ENCODE data around the gene MYCBP. TPM values are rescaled to one million over a fixed set of nuclear protein-coding genes. Genes with fewer than 3 reads are reported as not detected.

The MYCBP gene
- total RNA-seq, 1 donor from 2014 or later, result 11.5 TPM

DNA sequence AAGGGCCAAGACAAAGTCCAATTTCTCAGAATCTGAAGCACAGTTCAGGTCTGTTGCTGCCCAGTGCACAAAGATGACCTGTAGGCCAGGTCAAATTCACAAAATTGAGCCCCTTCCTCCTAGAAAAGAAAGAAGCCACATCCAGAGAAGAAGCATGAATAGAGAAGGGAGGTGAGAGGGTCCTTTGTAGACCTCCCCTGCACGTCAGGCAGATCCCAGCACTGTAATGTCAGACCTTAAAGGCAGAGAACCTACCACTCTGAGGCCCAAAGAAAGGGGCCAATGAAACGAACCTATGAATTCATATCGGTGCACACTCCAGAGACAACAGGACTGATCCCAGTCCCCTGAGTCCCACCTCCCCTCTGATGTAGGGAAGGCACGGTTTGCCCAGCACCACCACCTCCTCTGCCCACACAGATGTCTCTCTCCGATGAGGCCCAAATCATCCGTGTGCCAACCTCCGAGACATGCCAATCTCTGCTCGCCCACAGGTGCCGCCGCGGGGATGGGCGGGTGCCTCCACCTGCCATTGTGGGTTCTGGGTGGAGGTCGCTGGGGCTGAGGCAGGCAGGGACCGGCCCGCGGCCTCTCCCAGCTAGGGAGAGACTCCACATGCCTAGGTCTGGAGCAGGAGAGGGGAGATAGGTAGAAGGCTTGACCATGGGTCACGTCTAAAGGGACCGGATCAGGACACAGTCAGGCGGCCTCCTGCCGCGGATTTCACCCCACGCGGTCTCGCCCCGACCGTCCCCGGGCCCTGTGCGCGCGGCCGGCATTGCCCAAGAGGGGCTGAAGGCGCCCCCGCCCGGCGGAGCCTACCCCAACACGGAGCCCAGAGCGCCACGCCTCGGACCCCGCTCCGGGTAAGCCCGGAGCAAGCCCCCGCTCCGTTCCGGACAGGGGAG is 55.6 kb downstream of the MYCBP start:
- DNase-seq (ENCODE audit: low read depth), result no peak
- TF ChIP-seq, protein P1, sequence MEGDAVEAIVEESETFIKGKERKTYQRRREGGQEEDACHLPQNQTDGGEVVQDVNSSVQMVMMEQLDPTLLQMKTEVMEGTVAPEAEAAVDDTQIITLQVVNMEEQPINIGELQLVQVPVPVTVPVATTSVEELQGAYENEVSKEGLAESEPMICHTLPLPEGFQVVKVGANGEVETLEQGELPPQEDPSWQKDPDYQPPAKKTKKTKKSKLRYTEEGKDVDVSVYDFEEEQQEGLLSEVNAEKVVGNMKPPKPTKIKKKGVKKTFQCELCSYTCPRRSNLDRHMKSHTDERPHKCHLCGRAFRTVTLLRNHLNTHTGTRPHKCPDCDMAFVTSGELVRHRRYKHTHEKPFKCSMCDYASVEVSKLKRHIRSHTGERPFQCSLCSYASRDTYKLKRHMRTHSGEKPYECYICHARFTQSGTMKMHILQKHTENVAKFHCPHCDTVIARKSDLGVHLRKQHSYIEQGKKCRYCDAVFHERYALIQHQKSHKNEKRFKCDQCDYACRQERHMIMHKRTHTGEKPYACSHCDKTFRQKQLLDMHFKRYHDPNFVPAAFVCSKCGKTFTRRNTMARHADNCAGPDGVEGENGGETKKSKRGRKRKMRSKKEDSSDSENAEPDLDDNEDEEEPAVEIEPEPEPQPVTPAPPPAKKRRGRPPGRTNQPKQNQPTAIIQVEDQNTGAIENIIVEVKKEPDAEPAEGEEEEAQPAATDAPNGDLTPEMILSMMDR (IDR thresholded peaks at IDR 0.05; ENCODE audit: insufficient read depth, low read length, poor library complexity, severe bottlenecking), result no peak
- Histone ChIP-seq H3K4me3 (ENCODE audit: low read depth, low read length) (no peak overlapping the region), H3K27me3 (ENCODE audit: control insufficient read depth, insufficient read depth, low read length) (peaks cover 67% of the 10 kb centered on the region), H3K36me3 (ENCODE audit: control insufficient read depth, insufficient read depth, low read length) (no peaks in the 10 kb centered on the region)

DNA sequence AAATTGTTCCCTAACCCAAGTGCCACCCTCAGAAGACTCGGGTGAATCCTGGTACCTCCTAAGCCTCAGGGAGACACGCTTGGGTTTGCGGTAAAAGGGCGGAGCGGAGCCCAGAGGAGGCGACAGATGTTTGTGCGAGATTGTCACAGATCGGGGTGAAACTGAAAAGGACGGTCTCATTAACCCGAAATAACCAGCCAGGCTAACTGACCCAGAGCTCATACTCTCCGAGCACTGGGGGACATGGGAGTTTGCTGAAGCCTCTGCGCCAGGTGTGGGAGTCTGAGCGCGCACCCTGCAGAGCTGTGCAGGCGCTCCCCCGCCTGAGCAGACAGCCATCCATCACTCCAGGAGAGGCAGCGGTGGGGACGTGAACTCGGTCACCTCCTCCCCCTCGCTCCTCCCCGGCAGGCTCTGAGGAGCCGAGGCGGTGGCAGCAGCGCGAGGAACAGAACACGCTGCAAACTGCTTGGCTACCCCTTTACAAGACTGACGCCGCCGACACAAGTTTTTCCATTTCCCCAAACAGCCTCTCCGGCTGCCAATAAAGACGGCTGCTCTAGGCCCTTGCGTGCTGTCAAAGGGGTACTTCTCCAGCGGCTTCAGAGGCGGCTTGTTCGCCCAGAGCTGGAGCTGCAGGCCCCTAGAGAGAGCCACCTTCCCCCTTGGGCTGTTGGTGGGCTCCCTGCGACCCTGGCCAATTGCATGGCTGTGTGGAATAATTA is 57.1 kb downstream of the MYCBP start:
- Histone ChIP-seq H3K27me3 (ENCODE audit: control insufficient read depth, insufficient read depth, low read length) (peaks cover 57% of the 10 kb centered on the region), H3K4me3 (ENCODE audit: low read depth, low read length) (no peak overlapping the region), H3K36me3 (ENCODE audit: control insufficient read depth, insufficient read depth, low read length) (no peaks in the 10 kb centered on the region)
- TF ChIP-seq, protein P1 (IDR thresholded peaks at IDR 0.05; ENCODE audit: insufficient read depth, low read length, poor library complexity, severe bottlenecking), result no peak
- no peak for DNase-seq (ENCODE audit: low read depth)

DNA sequence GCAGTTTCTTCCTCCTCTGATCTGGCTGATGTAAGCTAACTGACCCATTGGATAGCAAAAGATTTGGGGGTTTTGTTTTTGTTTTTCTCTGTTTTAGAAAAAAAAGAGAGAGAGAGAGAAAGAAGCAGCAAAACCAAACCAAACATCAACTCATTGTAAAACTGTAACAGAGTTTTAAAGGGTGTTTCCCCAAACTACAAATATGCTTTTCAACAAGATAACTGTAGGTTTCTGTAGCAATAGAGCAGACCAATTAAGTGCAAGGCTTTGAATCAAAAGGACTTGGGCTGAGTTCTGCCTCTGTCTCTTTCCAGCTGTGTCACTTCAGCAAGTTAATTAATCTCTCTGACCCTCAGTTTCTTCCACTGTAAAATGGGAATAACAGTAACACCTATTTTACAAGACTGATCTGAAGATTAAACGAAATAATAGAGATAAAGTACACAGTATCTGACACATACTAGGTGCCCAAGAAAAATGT is 58.1 kb downstream of the MYCBP start:
- Histone ChIP-seq H3K4me3 (ENCODE audit: low read depth, low read length) (no peak overlapping the region), H3K27me3 (ENCODE audit: control insufficient read depth, insufficient read depth, low read length) (peaks cover 55% of the 10 kb centered on the region), H3K36me3 (ENCODE audit: control insufficient read depth, insufficient read depth, low read length) (no peaks in the 10 kb centered on the region)
- TF ChIP-seq, protein P1 (IDR thresholded peaks at IDR 0.05; ENCODE audit: insufficient read depth, low read length, poor library complexity, severe bottlenecking), result no peak
- no peak for DNase-seq (ENCODE audit: low read depth)

DNA sequence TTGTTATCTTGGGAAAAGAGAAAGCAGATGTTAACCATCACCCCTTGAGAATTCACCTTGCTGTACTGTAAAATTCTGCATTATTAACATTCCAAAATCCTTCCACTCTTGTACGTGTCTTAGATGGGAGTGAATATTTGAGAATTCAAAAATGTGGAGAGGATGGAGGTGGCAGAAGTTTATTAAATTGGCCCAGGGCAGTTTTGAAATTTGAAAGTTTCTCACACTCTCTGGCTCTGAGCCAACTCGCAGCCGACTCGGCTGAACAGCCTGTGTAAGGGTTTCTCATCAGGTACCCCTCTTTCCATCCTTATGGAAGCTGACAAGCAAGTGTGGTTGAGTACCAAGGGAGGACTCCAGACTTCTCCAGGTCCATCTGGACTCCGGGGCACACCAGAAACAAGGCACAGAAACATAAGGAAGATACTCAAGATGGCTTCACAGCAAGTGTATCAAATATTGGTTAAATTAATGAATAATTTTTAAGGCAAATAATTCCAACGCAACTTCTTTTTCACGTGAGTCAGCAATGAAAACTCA is 58.6 kb downstream of the MYCBP start:
- no peaks in the 10 kb centered on the region for H3K36me3 ChIP-seq (ENCODE audit: control insufficient read depth, insufficient read depth, low read length)
- peaks cover 54% of the 10 kb centered on the region for H3K27me3 ChIP-seq (ENCODE audit: control insufficient read depth, insufficient read depth, low read length)

DNA sequence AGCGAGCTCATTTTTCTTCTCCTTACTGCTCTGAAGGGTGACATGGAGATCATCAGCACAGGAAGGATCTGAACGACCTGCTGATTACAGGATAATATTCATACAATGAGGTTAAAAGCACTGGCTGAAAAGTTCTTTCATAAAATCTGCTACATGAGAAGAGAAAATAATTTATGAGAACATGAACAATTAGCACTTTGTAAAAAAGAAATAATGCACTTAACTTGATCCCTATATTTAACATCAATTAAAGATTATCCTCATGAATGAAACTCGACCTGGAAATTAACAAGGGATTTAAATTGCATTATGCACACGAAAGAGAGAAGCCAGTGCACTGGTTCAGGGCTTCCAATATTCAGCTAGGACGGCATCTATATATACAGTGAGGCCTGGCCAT is 60.2 kb downstream of the MYCBP start:
- TF ChIP-seq, protein P1 (IDR thresholded peaks at IDR 0.05; ENCODE audit: insufficient read depth, low read length, poor library complexity, severe bottlenecking), result no peak
- no peak for DNase-seq (ENCODE audit: low read depth)
- Histone ChIP-seq H3K27me3 (ENCODE audit: control insufficient read depth, insufficient read depth, low read length) (peaks cover 46% of the 10 kb centered on the region), H3K36me3 (ENCODE audit: control insufficient read depth, insufficient read depth, low read length) (no peaks in the 10 kb centered on the region), H3K4me3 (ENCODE audit: low read depth, low read length) (no peak overlapping the region)

More for the DNA sequence above, 58.6 kb downstream of the MYCBP start:
- H3K4me3 ChIP-seq (ENCODE audit: low read depth, low read length), result no peak overlapping the region
- TF ChIP-seq, protein P1 (IDR thresholded peaks at IDR 0.05; ENCODE audit: insufficient read depth, low read length, poor library complexity, severe bottlenecking), result no peak
- no peak for DNase-seq (ENCODE audit: low read depth)

Other genes with a start within 250 kb of the MYCBP start
- gene RRAGC, start 13.6 kb downstream of the MYCBP start, total RNA-seq, result 40.3 and 44.2 TPM in 2 replicates
- gene GJA9, start 8.2 kb upstream of the MYCBP start, total RNA-seq, result not detected in 2 replicates
- gene RHBDL2, start 68.5 kb upstream of the MYCBP start, total RNA-seq, result not detected in 2 replicates
- 62.2 and 65.2 TPM in 2 replicates for gene AKIRIN1, start 117.9 kb upstream of the MYCBP start, total RNA-seq
- 318 and 403 TPM in 2 replicates for gene NDUFS5, start 153.0 kb upstream of the MYCBP start, total RNA-seq

Data from kidney epithelial cell (primary cell).